Heart right ventricle (tissue), 16 donors: ENCODE measurements around the gene PKP1. TPM values are rescaled to one million over a fixed set of nuclear protein-coding genes. Genes with fewer than 3 reads are reported as not detected.

ENCODE experiments used
- ATAC-seq, 8 donors: fragments of 200-7000 bp; cut with Tn5 transposase; one replicate each; pipeline ENCODE4 v1.9.1; 2020; ENCODE audit warnings: mild to moderate bottlenecking in 8 of 8, moderate library complexity in 8 of 8, moderate number of reproducible peaks in 1 of 8
- DNase-seq, 2 donors: peaks; one replicate each; pipeline ENCODE4 v3.0.0-alpha.2; 2020
- H3K27ac ChIP-seq, 10 donors: fragments of 200-600 bp; sonication (generic) in 2 of 10; one replicate each; pipeline versions ENCODE4 v1.5.0 to v1.8.0; 2020 to 2022; ENCODE audit warnings: mild to moderate bottlenecking in 3 of 10
- H3K27me3 ChIP-seq, 7 donors: fragments of 200-600 bp; one replicate each; pipeline ENCODE4 v1.8.0; 2021 to 2022; ENCODE audit warnings: mild to moderate bottlenecking in 2 of 7
- H3K36me3 ChIP-seq, 9 donors: fragments of 200-600 bp; sonication (generic) in 1 of 9; one replicate each; pipeline versions ENCODE4 v1.5.0 to v1.8.0; 2020 to 2022; ENCODE audit warnings: mild to moderate bottlenecking in 2 of 9
- H3K4me1 ChIP-seq, 9 donors: fragments of 200-600 bp; sonication (generic) in 1 of 9; one replicate each; pipeline versions ENCODE4 v1.5.0 to v1.8.0; 2020 to 2022; ENCODE audit warnings: mild to moderate bottlenecking in 4 of 9
- H3K4me3 ChIP-seq, 10 donors: fragments of 200-600 bp; sonication (generic) in 2 of 10; one replicate each; pipeline versions ENCODE4 v1.5.0 to v1.8.0; 2020 to 2022; ENCODE audit warnings: mild to moderate bottlenecking in 7 of 10, moderate library complexity in 2 of 10
- H3K9me3 ChIP-seq, 11 donors: fragments of 200-600 bp in 10 of 11; sonication (generic) in 2 of 11; one replicate each; pipeline versions ENCODE4 v1.5.0 to v1.8.0; 2013 to 2022; ENCODE audit warnings: mild to moderate bottlenecking in 2 of 11, control low read depth in 1 of 11, moderate library complexity in 1 of 11
- CTCF ChIP-seq, 9 donors: fragments of 200-600 bp; sonication (generic) in 2 of 9; IDR thresholded peaks; one replicate each; pipeline versions ENCODE4 v1.5.0 to v1.8.0; 2021 to 2022; ENCODE audit warnings: antibody characterized with exemption in 9 of 9, mild to moderate bottlenecking in 5 of 9, moderate library complexity in 1 of 9
- WGBS, 2 donors: extraction: QIAGEN DNeasy Blood & Tissue Kit; methylation state at CpG; one replicate each; pipeline ENCODE4 v1.1.7; 2013; ENCODE audit warnings: inconsistent platforms in 1 of 2; 5-methylcytosine and 5-hydroxymethylcytosine counted together
- intact Hi-C, 10 donors: fragments of 100-400 bp; cut with DNase I; formaldehyde crosslinking; loops; one replicate each; pipeline versions ENCODE4 v1.11.1 to v1.14.2; 2022
- polyA plus RNA-seq, 2 donors: library from polyadenylated mRNA; stranded (reverse); fragments of 200-250 nt; gene quantifications; one replicate each; pipeline ENCODE4 v1.2.3, GENCODE V29; 2013
- total RNA-seq, 10 donors: library from RNA; stranded (reverse); fragmentation: NEBNext Ultra II Directional in 3 of 10; extraction: Animal tissue kit (Norgen Biotek cat#: 25700) in 3 of 10; gene quantifications; one replicate each; pipeline versions ENCODE4 v1.2.1 to v1.2.4, GENCODE V29; 2021 to 2023
- donor health status: Arrhythmogenic right ventricular cardiomyopathy.
- donor health status: ischemic (EF 13 %, LVEDD 7.1; RV severe dilation, severe dysfunction).
- donor health status: healthy with polysubstance abuse.
- donor health status: DM: no; HTN: yes; CAD: no.
- donor health status: DM: no; HTN: no; CAD: no.
- donor health status: ischemic (EF 25% LVEDD 6.9; RV normal size, moderate dysfunction).
- donor health status: ischemic (EF 25% LVEDD 5.7; RV mildly dilated, moderate dysfunction).
- donor health status: healthy.
- donor health status: DM: yes; HTN: yes; CAD: no.
- donor health status: Ischemic cardiomyopathy.
- donor health status: ischemic (EF 35%, LVEDD 5.7; RV mildly dilated, moderate dysfunction).
- donor health status: nonischemic (EF 11% LVEDD 7.7; RV severe dilation, severe dysfunction).
- donor health status: DM: yes; HTN: yes; CAD: no.
- donor health status: PGD.
- donor health status: ischemic (EF 29% LVEDD 5.4; RV normal size, mild dysfunction).
- donor health status: nonischemic (EF 23%, LVEDD 6.1; RV moderate dilation, normal function).

The PKP1 gene
- total and polyA plus RNA-seq, 12 donors: 0.05 to 1.2 (median 0.33) TPM

GRCh38 chr1:201355471-201355870, 72.2 kb downstream of the PKP1 start:
- H3K4me3 ChIP-seq: no peak overlapping the region
- TF ChIP-seq CTCF (IDR thresholded peaks at IDR 0.05): no peak
- DNase-seq: no peak
- H3K4me1 ChIP-seq: peaks cover 0 to 20% (median 0%) of the 10 kb centered on the region in 9 donors
- H3K27ac ChIP-seq: peak overlapping the region in 1 of 10 donors; percentile 22
- ATAC-seq: no peak
- H3K36me3 ChIP-seq: peaks cover 0 to 19% (median 8%) of the 10 kb centered on the region in 9 donors
- H3K9me3 ChIP-seq: no peaks in the 10 kb centered on the region
- intact Hi-C loops: loop anchor here in 1 of 10 donors (10.0 kb wide), 1 partner anchor 49 kb away; no protein-coding TSS in a partner anchor
- H3K27me3 ChIP-seq: no peaks in the 10 kb centered on the region
- WGBS, 2 donors: 80 to 82% methylated on average over 7 of the region's 7 CpGs

GRCh38 chr1:201356236-201356635, 72.9 kb downstream of the PKP1 start:
- H3K4me1 ChIP-seq: peaks cover 0 to 20% (median 0%) of the 10 kb centered on the region in 9 donors
- no peak for DNase-seq
- TF ChIP-seq CTCF (IDR thresholded peaks at IDR 0.05): no peak
- H3K4me3 ChIP-seq: no peak overlapping the region
- intact Hi-C loops: loop anchor here in 1 of 10 donors (10.0 kb wide), 1 partner anchor 49 kb away; no protein-coding TSS in a partner anchor
- H3K9me3 ChIP-seq: no peaks in the 10 kb centered on the region
- peak in 7 of 8 donors; percentile 1 to 6 (median 1) for ATAC-seq
- no peaks in the 10 kb centered on the region for H3K27me3 ChIP-seq
- peaks cover 0 to 27% (median 8%) of the 10 kb centered on the region in 9 donors for H3K36me3 ChIP-seq
- H3K27ac ChIP-seq: peak overlapping the region in 1 of 10 donors; percentile 1
- WGBS, 2 donors: 78 to 88% methylated on average over 5 of the region's 5 CpGs

- no peak for TF ChIP-seq CTCF (IDR thresholded peaks at IDR 0.05)
- ATAC-seq (peak in 7 of 8 donors; percentile 5 to 15 (median 9)), DNase-seq (no peak)
- Histone ChIP-seq H3K27ac (peak overlapping the region in 1 of 10 donors; percentile 1), H3K4me1 (peaks cover 0 to 20% (median 0%) of the 10 kb centered on the region in 9 donors), H3K36me3 (peaks cover 0 to 31% (median 8%) of the 10 kb centered on the region in 9 donors), H3K27me3 (no peaks in the 10 kb centered on the region), H3K4me3 (no peak overlapping the region), H3K9me3 (no peaks in the 10 kb centered on the region)
- 53 to 74% methylated on average over 11 of the region's 11 CpGs for WGBS, 2 donors
- intact Hi-C loops: loop anchor here in 1 of 10 donors (10.0 kb wide), 1 partner anchor 48 kb away; no protein-coding TSS in a partner anchor
These were observed 73.4 kb downstream of the PKP1 start for GRCh38 chr1:201356701-201357100.

GRCh38 chr1:201357211-201357610, 73.9 kb downstream of the PKP1 start:
- intact Hi-C loops: loop anchor here in 1 of 10 donors (10.0 kb wide), 1 partner anchor 48 kb away; no protein-coding TSS in a partner anchor
- DNase-seq (peak in 1 of 2 donors; percentile 55), ATAC-seq (peak; percentile 15 to 40 (median 20))
- peaks cover 0 to 36% (median 8%) of the 10 kb centered on the region in 9 donors for H3K36me3 ChIP-seq
- 52 to 74% methylated on average over 8 of the region's 8 CpGs for WGBS, 2 donors
- H3K4me1 ChIP-seq: peaks cover 0 to 20% (median 0%) of the 10 kb centered on the region in 9 donors
- peak overlapping the region in 3 of 10 donors; percentile 11 to 50 (median 15) for H3K27ac ChIP-seq
- no peaks in the 10 kb centered on the region for H3K27me3 ChIP-seq
- H3K4me3 ChIP-seq: no peak overlapping the region
- no peaks in the 10 kb centered on the region for H3K9me3 ChIP-seq
- no peak for TF ChIP-seq CTCF (IDR thresholded peaks at IDR 0.05)
